HG03521 (cell line): ENCODE measurements around the gene ZNF322.
A peak's percentile ranks its signal among the peaks of the same experiment; 100 is the strongest.
"Not testable (repeated sequence)": the region's sequence is repeated elsewhere in the genome, so short reads cannot be mapped to it uniquely, and the experiment has no call there.

Experiments used
- ATAC-seq: cut with Tn5 transposase; IDR thresholded peaks from one replicate; pipeline ENCODE4 v1.9.1; 2021; ENCODE audit warnings: mild to moderate bottlenecking, moderate library complexity; ENCODE audit not compliant: unreplicated experiment

ZNF322 gene, protein sequence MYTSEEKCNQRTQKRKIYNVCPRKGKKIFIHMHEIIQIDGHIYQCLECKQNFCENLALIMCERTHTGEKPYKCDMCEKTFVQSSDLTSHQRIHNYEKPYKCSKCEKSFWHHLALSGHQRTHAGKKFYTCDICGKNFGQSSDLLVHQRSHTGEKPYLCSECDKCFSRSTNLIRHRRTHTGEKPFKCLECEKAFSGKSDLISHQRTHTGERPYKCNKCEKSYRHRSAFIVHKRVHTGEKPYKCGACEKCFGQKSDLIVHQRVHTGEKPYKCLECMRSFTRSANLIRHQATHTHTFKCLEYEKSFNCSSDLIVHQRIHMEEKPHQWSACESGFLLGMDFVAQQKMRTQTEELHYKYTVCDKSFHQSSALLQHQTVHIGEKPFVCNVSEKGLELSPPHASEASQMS

DNA sequence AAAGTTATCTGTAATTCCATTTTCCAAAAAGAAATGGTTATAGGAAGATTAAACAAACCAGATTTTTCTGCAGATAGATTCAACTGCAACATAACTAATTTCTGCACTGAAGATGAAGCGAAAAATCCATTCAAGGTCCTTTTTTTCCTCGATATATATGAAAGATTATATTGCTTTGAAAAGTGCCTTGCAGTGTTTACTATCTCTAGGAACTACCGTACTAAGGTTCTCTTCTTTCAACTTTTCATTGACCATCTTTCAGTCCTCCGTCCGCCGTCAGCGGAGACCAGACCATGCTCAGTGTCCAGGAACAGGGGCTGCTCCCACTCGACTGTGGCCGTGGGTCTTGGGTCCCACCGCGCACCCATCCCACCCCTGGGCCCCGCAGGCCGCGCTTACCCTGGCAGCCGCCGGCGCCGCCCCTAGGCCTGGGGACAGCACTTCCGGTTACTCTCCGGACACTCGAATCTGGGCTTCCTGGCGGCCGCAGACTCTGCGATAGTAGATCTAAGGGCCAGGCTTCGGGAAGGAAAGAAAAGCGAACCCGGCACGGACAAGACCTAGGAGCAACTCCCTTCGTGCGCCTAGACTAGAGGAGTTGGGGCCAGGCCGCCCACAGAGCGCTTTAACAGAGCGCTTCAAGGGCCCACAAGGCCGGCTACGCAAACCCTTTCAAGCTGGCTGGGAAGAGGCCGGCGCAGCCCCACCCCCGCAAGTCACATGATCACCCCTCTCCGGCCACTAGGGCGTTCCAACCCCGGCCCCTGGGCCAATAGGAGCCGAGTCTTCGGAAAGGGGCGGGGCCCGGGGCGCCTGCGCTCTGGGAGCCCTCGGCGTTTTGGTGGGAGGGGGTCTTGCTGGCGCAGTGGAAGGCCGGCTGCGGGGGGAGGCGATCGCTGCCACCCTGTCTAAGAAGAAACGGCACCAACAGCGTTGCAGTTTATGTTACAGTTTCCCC is at the start of gene ZNF322:
Gene ZNF322 (minus strand): TSS at position 705 of the 958 bp plus-strand sequence. CDS start 21,193 bp downstream, outside the sequence.
- ATAC-seq, result peak; percentile 98

DNA sequence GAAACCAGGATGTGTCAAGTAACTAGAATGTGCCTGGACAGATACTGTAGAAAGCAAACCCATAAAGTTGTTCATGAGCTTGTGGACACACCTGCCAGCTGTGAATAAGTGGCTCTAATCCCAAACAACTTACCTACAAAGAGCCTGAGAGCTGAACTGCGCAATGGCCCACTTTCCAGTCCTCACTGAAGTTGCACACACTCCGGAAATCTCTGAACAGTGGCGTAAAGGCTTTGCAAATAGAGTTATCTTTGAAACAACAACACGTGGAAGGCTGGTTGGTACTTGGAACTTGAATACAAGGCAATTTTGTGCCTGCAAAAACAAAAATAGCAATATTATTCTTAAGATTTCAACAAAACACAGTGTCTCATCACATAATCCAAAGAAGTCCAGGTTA is 46.2 kb upstream of the ZNF322 start:
- ATAC-seq, result not testable (repeated sequence)

DNA sequence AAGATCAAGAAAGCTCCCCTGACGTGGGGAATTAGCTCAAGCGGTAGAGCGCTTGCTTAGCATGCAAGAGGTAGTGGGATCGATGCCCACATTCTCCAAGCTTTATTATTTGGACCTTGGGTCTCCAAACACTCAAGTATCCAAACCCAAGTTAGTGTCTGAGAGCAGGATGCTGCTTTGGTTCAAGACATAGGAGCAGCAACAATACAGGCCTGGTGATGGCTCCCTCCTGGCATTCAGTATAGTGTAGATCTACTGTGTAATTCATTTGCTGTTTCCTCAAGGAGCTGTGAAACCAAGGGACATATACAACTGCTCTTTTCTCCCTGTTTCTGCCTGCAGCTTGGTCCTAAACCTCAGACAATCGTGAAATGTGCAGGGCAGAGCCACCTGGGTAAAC is 45.8 kb upstream of the ZNF322 start:
- ATAC-seq, result not testable (repeated sequence)

DNA sequence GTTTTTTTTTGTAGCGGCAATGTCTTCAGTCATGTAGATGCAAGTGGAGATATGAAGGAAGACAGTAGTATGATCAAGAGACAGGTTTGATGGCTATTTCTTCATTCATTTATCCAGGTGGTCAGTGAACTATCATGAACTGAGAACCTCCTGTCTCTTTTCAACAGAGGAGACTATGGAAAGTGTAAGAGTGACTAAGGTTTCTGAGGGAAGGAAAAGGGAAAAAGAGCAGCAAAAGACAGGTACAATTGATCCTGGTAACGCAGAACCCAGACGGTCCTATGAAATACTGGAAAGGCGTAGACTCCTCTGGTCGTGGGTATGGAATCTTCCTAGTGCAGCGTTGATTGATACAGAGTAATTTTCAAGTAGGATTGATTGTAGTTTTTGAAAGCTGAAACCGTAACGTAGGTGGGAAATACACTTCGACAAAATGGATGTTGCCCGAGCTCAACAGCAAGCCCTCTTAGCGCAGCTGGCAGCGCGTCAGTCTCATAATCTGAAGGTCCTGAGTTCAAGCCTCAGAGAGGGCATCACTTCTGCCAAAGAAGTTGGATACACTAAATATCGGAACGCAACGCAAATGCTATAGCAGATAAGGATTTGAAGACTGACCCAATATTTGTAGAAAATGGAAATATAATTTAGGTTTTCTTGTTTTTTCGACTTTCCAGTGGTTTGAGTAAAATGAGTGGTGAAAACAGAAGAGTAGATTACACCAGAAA is 41.6 kb upstream of the ZNF322 start:
- not testable (repeated sequence) for ATAC-seq

DNA sequence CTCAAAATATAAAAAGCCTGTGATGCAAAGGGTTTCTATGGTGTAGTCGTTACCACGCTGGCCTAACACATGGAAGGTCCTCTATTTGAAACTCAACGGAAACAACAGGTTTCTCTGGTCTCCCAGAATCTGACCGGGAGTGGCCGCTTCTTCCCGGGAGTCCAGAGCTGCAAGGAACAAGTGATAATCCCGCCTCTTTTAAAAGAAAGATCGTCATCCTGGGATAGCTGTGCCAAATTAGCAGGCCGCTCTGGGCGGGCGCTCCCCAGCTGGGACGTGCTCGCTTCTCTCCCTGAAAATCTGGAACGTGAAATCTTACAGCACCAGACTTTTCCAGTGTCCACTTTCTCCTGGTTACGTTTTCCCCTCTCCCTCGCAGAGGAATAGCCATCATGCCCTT is 38.0 kb upstream of the ZNF322 start:
- not testable (repeated sequence) for ATAC-seq

DNA sequence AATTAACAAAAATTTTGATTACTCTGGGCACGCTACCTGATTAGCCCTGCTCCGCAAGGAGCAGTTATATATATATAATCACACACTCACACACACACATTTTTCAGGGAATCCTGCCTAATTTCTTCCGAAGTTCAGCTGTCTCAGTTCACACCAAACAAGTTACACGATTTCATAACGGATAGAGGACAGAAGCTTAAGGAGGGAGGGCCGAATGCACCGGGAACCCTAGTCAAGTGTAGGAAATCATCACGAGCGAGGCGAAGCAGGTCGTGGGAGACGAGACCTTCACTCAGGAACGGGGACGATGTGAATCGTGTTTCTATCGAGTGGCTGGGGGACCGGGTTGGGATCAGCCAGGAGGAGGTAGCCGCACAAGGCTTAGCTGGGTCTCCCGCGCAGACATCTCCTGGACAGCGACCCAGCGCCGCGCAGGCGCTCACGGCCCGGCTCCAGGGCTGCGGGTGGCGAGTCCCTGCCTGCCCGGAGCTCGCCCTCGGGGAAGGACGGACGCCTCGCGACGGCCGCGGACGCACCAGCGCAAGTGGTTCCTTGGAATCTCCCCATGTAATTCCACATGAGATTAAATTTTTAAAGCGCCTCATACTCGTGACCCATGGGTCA is 29.9 kb upstream of the ZNF322 start:
- ATAC-seq, result not testable (repeated sequence)

DNA sequence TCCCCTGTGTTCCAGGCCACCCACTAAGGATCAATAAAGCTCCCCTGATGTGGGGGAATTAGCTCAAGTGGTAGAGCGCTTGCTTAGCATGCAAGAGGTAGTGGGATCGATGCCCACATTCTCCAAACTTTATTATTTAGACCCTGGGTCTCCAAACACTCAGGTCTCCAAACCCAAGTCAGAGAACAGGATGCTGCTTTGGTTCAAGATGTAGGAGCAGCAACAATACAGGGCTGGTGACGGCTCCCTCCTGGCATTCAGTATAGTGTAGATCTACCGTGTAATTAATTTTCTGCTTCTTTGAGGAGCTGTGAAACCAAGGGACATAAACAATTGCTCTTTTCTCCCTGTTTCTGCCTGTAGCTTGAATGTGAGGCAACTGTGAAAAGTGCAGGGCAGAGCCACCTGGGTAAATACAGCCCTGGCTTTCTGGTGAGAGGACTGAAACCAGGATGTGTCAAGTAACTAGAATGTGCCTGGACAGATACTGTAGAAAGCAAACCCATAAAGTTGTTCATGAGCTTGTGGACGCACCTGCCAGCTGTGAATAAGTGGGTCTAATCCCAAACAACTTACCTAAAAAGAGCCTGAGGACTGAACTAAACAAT is 23.0 kb upstream of the ZNF322 start:
- ATAC-seq, result not testable (repeated sequence)

DNA sequence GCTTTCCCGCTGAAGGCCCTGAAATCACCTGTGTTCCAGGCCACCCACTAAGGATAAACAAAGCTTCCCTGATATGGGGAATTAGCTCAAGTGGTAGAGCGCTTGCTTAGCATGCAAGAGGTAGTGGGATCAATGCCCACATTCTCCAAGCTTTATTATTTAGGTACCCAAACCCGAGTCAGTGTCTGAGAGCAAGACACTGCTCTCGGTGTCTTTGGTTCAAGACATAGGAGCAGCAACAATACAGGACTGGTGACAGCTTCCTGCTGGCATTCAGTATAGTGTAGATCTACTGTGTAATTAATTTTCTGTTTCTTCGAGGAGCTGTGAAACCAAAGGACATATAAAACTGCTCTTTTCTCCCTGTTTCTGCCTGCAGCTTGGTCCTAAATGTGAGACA is 13.7 kb upstream of the ZNF322 start:
- ATAC-seq, result not testable (repeated sequence)

DNA sequence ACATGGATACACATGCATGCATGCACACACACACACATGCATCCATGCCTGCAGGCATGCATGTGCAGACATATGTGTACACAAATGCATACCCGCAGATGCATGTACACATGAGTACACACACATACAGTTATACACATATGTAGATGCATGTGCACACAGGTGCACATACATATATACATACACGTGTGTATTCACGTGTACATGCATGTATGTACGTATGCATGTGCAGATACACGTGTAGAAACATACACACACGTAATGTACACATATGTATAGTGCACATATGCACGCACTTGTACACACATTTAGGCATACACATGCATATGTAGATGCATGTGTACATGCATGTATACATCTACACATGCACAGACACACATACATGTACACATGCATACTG is 11.0 kb upstream of the ZNF322 start:
- ATAC-seq, result not testable (repeated sequence)

DNA sequence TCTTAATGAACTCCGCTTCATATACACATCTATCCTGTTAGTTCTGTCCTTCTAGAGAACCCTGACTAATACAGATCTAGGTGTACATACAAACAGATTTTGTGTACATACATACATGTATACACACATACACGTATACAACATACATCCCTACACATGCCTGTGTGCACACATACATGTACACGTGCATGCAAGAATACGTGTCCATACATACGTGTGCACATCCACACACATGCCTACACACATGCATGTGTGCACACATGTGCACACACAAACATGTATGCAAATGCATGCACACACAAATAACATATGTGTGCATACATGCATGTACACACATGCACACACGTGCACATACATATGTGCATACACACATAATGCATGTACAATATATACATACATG is 10.5 kb upstream of the ZNF322 start:
- not testable (repeated sequence) for ATAC-seq

DNA sequence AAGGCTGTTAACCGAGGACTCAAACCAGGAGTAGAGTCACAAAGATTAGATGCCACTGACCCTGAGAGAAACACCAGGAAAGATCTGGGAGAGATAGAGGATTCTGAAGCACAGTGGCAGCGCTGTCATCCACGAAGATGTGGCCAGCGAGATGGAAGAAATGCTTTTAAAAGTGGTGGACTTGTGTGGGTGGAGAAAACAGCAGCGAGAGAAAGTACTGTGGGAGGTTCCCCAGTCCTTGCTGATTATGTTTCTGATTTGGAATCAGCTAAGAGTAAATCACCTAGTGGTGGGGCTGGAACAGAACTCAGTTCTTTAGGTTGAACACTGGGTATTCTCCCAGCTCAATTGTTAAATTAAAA is 435 bp upstream of the ZNF322 start:
- ATAC-seq, result peak; percentile 19

DNA sequence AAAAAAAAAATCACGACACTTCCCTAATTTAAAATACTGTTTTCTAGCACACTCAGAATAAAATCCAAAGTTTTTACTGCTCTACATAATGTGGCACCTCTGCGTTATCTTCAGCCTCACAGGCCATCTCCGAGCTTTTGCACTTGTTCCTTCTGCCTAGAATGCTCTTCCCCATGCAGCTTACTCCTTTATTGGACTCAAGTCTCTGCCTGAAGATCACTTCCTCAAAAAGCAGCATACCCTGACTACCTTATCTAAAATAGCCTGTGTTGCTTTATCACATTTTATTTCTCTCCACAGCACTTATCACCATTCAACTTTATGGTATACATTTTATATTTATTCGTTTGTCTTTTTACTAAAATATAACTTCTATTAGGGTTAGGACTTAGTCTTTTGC is 2.3 kb downstream of the ZNF322 start:
- no peak for ATAC-seq

DNA sequence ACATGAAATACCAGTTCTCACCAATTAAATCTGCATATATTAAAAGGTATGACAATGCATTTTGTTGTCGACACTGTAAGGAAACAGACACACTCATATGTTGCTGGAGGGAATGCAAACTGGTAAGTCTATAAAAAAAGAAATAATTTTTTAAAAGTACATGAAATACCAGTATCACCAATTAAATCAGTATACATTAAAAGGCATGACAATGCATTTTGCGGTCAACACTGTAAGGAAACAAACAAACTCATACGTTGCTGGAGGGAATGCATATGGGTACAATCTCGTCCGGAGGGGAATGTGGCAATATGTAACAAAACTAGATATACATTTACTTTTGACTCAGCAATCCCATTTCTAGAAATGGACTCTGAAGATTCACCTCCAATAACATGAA is 6.5 kb downstream of the ZNF322 start:
- no peak for ATAC-seq

DNA sequence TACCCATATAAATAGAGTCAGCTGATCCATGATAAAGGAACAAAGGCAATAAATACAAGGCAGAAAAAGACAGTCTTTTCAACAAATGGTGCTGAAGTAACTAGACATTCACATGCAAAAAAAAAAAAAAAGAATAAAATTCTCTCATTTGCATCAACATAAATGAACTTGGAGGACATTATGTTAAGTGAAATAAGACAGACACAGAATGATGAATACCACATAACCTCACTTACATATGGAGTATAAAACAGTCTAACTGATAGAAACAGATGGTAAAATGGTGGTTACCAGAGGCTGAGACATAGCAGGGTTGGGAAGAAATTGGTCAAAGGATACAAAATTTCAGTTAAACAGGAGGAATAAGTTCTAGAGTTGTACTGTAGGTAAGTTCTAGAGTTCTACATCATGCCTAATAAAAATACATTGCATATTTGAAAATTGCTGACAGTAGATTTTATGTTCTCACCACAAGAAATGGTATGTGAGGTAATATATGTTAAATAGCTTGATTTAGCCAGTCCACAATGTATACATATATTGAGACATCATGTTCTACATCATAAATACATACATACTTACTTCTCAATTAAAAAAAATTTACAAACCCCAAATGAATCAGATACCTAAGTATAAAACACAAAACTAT is 8.3 kb downstream of the ZNF322 start:
- ATAC-seq, result no peak

DNA sequence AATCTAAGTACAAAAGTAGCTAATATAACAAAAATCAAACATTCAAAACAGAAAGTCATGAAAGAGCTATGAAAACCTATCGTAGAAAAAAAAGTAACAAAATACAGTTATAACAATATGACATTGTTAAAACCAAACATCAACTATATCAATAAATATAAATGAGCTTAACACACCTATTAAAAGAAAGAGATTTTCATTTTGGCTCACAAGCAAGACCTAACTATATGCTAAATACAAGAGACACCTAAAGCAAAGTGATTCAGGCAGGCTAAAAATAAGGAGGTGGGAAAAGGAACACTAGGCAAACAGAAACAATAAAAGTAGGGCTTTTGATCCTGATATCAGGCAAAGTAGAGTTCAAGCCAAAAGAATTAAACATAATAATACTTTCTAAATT is 13.5 kb downstream of the ZNF322 start:
- no peak for ATAC-seq

DNA sequence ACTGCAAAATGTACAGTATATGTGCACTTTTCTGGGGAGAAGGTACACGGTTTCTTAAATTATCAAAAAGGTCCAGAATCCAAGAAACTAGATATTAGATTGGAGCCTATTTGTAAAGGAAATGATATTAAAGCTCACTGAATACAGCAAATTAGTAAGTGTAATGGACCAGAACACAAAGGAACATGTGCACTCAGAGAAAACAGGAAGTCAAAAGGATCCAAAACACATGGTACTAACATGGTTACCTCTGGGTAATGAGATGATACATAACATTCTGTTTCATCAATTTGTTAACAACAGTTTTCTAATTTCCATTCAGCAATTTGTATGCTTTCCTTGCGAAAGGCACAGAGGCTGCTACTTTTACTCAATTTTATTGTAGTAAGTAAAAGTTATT is 18.7 kb downstream of the ZNF322 start:
- ATAC-seq, result no peak

DNA sequence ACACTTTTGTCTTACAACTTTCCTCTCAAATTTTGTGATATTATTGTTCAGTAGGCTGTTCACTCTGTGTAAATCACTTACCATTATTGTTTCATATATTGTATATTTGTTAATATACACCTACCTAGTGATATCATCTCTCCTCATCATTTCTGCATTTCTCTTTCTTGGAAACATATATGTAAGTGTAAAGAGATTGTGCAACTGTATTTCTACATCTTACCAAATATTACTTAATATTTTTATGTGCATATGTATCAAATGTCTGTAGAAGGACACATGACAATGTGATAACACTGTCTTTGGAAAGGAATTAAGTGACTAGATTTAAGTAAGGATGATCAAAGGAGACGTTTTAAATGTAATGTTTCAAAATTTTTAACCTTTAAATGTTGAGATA is 30.2 kb downstream of the ZNF322 start:
- ATAC-seq, result no peak

DNA sequence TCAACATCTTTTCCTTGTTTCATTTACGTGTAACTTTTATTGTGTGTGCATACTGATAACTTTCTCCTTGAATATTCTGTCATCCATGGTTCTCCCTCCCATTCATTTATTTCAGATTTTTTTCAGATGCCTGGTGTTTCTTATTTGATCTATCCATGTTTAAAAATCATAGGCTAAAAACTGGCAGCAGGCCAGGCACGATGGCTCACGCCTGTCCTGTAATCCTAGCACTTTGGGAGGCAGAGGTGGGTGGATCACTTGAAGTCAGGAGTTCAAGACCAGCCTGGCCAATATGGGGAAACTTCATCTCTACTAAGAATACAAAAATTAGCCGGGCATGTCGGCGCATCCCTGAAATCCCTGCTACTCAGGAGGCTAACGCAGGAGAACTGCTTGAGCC is 31.7 kb downstream of the ZNF322 start:
- no peak for ATAC-seq

DNA sequence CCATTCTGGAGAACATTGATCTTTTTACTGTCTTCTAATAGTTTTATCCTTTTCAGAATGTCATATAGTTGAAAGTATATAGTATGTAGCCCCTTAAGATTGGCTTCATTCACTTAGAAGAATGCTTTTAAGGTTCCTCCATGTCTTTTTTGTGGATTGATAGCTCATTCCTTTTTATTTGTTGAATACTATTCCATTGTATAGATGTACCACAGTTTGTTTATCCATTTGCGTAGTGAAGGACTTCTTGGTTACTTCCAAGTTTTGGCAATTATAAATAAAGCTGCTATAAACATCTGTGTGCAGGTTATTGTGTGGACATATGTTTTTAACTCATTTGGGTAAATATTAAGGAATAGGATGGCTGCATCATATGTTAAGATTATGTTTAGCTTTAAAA is 35.0 kb downstream of the ZNF322 start:
- no peak for ATAC-seq

DNA sequence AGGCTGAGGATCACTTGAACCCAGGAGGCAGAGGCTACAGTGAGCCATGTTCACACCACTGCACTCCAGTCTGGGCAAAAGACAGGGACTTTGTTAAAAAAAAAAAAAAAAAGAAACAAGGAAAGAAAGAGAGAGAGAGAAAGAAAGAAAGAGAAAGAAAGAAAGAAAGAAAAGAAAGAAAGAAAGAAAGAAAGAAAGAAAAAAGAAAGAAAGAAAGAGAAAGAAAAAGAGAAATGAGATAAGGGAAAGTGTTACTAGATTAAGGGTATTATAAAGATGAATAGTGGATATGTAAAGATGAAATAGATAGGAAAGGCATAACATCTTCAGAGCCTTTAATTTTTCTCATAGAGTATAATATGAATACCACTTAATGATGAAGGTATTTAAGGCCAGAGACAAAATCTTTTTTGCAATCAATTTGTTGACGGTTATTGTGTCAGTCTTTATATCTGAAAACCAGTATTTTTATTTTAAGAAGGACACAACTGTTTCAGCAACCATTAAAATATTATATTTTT is 36.1 kb downstream of the ZNF322 start:
- no peak for ATAC-seq
